GM19035 (cell line): Measurements from ENCODE around the gene NTNG1.
A peak's percentile ranks its signal among the peaks of the same experiment; 100 is the strongest.
"Not testable (repeated sequence)": the region's sequence is repeated elsewhere in the genome, so short reads cannot be mapped to it uniquely, and the experiment has no call there.

Source experiments
- ATAC-seq: cut with Tn5 transposase; IDR thresholded peaks from one replicate; pipeline ENCODE4 v1.9.1; 2021; ENCODE audit not compliant: unreplicated experiment

Gene NTNG1

DNA sequence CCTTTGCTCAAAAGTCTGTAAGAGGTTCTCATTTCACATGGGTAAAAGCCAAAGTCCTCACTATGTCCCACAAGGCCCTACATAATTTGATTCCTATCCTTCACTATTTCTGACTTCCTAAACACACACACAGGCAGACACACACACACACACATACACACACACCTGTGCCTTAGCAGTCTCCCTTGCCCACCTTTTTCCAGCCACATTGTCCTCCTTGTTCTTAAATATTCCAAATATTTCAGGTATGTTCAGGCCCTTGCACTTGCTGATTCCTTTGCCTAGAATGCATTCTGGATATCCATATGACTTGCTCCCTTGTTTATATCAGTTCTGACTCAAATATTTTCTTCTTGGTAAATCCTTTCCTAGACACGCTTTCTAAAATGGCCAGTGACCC lies 54.6 kb downstream of the NTNG1 start:
- ATAC-seq: no peak

DNA sequence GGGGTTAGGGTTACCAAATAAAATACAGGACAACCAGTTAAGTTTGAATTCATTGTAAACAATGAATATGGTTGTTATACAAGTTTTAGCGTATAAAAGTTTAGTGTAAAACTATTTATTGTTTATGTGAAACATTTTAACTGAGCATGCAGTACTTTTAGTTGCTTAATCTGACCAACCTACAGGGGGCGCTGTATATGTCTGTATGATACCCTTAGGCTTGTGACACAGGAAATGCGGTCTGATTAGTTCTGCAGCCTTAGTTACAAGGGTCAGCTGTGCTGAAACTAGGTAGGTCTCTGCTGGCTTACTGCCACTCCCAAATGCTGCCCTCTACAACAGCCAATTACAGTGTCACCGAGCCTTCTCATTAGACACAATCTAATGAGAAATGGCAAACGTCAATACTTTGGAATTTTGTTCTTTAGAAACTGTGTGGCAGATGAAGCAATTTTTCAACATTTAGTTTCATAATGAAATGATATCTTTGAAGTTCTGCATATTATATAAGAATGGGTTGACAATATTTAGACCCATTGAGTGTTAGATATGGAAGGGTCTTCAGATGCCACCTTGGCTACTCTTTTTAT lies 56.2 kb downstream of the NTNG1 start:
- ATAC-seq: peak; percentile 94

DNA sequence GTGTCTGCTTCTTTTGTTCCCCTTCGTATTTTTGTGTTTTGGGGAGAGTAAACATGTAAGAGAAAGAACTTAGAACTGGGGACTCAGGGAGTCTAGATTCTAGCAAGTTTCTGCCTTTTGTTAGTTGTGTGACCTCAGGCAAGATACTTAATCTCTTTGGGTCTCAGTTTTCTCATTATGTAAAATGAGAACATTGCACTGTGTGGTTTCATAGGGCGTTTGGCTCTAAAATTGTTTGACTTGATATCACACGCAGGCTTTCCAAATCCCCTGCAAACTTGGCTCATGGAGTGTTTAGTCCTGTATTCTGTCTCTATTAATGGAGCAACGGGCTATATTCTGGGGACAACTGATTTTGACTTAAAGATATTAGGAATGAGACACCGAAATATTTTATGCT lies 57.7 kb downstream of the NTNG1 start:
- no peak for ATAC-seq

DNA sequence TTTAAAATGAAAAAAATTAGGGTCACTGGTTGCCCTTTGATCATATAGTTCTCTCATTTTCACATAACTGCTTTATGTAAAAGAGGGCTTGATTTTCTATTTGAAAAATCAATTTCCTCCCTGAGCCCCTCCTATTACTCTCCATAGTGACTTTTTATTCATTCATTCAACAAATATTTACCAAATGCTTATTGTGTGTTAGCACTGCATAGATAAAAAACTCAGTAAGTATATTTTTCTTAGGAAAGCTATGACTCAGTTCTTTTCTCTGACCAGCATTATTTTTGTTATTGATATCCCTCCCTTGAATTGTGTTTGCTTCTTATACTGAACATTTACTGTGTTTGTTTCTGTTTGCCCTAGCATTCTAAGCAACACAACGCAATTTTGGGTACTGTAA lies 59.8 kb downstream of the NTNG1 start:
- ATAC-seq: no peak

DNA sequence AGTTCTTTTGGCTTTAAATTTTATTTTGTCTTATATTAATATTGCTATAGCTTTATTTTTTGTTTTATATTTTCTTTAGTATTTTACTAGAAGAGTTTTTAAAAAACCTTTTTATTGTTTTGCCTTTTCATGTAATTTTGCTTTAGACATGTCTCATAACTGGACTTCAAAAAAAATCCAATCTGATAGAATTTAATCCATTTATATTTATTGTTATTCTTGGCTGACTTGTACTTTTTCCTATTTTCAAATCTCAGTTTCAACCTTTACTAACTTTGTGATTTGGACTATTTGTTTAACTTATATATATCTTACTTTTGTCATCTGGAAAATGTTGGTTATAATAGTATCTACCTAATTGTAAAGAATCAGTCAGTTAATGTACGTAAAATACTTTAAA lies 61.2 kb downstream of the NTNG1 start:
- ATAC-seq: no peak

DNA sequence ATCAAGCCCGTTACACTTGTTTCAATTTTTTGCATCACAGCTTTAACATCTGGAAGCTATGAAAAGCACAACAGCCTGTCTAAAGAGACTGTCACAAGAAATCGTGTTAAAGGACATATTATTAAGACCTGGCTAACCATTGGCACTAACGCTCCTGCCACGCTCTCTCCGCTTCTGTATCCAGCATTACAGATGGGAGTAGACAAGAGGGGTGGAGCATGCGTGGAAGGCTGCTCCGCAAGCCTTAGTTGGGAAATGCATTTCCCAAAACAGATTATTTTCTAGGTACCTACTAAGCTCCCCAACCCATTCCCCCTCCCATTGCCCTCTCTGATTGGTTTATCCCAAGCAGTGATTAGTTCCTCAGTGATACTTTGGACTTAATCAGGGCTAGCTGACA lies 72.4 kb downstream of the NTNG1 start:
- ATAC-seq: no peak

DNA sequence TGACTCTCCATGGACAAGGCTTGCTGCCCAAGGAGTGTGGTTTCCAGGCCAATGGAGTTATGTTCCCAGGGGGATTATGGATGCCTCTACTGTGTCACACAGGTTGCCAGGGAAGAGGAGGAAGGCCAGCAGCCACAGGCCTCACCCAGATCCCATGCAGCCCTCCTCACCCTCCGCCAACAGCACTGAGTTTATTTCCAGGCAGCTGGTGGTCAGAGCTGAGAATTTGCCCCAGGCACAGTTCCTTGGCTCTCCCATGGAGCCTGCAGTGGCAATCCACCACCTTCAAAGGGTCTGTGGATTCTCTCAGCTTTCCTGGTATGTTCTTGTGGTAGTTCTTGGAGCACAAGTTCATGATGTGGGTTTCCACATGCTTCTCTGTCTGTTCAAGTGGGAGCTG lies 79.2 kb downstream of the NTNG1 start:
- ATAC-seq: no peak

DNA sequence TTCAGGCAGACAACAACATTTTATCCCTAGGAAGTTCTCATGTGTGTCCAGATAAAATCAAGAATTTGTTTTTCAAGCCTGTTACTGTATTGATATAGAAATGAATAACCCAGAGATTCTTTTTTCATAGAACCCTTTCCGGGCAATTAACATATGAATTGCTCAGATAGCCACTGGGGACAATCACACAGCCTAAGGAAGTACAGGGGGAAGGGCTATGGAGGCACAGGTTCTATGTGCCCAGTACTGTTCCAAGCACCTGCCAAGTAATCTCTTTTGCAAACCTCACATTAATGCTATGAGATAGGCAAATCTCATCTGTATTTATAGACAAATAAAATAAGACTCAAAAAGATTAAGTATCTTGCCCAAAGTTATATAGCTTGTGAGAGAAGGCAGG lies 84.9 kb downstream of the NTNG1 start:
- no peak for ATAC-seq

DNA sequence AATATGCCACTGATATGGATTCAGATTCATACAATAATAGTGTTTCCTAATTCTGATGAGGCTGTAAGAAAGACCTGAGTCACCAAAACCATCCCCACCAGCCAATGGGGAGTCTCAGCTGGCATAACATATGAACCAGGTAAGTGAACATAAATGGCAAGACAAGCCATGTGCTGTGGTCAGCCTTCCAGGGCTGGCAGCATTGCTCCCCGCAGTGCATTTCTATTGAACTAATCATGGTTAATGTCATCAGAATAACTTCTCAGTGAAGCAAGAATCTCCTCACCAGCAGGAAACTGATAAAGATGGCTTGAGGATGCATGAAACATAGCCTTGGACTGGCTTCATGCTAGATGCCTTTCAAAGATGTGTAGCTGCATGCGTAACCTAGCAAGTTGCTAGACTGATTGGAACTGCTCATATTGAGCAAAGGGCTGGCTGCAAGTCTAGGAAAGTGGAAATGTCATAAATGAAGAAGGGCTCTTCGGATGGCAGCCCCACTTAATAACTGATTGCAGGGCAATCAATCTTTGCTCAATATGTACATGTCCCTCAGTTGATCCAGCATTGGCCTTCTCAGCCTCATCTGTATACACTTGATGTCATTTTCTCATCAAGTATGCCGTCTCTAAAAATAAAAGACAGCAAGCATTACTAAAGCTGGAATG lies 88.0 kb downstream of the NTNG1 start:
- ATAC-seq: no peak

DNA sequence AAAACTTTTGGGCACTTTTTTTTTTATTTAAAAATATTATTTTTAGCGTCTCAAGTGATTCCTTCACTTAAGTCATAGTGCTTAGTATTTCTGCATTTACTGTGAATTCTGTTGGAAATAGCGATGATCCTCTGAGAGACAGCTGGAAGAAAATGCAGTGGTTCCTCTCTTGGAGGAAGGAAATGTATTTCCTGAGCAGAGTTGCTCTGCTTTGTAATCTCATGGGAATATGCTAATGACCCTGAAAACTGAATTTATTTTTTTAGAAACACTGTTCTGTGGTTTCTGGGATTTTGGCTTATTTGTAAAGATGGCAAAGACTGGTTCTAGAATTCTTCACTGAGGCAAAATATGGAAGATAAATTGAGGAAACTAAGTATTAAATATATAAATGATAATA lies 88.9 kb downstream of the NTNG1 start:
- ATAC-seq: no peak

DNA sequence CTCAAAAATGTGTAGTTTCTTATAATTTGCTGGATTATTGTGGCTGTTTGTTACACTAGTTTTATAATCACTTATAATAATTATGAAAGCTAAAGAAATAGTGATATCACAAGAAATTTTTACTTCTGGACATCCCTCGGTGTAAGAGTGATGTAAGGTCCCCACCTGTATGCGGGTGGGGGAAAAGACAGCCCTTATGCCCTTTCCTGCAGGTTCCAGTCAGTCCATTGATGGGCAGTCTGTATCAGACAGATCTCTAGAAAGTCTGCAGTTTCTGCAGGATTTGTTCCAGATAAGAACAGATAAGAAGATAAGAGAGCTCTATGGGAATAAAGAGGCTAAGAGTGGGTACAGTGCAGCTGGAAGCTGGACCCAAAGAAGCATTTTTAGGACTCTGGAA lies 89.3 kb downstream of the NTNG1 start:
- no peak for ATAC-seq

DNA sequence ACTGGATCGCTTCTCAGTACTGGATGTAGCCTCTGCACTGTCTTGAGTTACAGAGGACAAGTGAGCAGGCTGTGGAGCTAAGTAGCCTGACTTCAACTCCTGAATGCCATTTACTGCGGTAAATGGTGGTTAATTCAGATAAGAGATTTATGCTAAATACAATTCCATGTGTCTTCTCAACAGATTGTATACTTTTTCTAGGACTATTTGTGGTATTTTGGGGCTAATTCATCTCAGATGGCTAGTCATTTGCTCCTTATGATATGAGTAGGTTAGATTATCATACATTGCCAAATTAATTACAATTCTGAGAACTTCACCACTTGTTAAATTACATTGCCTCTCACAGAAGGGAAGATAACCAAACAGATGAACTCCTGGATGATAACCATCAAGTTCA lies 90.5 kb downstream of the NTNG1 start:
- no peak for ATAC-seq

DNA sequence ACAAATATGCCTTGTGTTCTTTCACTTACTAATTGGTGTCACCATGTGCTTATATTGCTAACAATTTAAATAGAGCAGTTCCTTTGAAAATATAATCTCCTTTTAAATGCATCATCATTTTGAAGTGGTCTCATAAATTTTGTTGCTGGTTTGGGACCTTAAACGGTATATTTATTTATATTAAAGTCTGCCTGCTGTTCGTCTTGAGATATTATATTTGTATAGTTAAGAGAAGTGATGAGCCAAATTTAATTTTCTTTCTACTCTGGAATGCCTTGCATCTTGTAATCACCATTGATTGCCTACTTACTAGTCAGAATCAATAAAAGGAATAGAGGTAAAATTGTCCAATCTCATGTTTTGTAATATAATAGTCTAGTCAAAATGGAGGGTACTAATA lies 91.6 kb downstream of the NTNG1 start:
- ATAC-seq: no peak

DNA sequence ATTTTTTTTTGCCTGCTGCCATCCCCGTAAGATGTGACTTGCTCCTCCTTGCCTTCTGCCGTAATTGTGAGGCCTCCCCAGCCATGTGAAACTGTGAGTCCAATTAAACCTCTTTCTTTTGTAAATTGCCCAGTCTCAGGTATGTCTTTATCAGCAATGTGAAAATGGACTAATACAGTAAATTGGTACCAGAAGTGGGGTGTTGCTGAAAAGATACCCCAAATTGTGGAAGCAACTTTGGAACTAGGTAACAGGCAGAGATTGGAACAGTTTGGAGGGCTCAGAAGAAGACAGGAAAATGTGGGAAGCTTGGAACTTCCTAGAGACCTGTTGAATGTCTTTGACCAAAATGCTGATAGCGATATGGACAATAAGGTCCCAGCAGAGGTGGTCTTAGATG lies 95.9 kb downstream of the NTNG1 start:
- not testable (repeated sequence) for ATAC-seq

DNA sequence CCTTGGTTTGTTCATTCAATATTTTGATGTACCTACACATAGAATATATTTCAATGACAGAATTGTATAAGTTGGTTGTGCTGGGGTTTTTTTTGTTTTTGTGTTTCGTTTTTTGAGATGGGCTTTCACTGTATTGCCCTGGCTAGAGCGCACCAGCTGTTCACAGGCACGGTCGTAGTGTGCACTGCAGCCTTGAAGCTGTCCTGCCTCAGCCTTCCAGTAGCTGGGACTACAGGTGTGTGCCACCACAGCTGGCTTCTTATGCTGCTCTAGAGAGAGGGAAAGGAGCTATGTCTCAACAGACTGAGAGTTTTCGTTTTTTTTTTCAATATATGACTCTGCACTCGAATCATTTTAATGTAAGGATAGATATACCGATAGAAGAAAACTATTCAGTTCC lies 102.6 kb downstream of the NTNG1 start:
- ATAC-seq: no peak

DNA sequence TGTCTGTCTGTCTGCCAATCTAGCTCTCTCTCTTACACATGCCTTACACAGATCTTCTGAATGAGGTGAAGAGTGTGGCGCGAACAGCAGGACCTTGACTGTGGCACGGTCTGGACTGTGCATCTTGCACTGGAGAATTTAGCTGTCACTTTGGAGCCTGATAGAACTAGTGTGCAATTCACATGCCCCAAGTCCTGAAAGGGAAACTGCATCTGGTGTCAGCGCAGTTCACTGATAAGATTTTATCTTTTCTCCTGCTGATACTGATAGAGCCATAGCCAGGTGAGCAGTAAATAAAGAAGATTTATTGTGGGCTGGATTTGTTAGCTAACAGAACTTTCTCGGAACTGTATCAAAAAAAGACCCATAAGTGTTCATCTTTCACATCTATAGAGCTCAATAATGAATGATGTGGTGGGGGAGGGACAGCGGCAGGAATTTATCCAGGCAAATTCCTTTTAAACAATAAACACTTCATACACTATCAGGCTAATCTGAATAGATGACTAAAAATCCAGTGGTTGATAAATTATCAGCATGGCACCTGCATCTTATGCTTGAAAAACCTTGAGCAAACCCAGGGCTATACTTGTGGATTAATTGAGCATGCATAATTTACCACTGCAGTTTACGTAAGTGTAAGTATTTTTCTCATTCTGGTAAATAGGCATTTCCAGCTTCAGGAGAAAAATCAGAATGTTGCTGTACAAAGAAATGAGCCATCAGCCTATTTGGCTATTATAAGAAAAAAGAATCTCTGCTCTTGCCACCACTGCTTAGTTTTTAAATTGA lies 104.1 kb downstream of the NTNG1 start:
- ATAC-seq: no peak

DNA sequence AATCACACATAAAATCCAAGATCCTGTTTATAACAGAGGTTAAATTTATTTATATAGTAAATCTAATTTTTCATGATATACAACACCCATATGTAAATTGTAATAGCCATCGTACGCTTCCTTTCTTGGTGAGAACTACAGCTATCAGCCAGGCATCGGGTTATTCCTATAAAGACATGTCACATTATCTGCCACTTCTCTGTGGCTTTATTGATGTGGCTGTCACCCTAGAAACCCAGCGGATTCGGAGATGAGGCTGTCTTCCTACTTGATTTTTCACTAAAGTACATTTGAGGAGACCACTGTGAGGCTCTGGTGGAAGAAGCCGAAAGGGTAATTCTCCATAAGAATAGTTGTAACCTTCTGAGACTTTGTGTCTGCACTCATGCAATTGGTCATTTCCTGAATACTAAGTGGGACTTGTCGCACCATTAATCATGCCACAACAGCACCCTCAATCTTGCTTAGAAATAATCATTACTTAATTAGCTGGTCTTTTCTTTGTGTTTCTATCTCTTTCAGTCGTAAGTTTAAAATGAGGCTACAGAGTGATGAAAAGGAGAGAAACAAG lies 106.0 kb downstream of the NTNG1 start:
- ATAC-seq: no peak

DNA sequence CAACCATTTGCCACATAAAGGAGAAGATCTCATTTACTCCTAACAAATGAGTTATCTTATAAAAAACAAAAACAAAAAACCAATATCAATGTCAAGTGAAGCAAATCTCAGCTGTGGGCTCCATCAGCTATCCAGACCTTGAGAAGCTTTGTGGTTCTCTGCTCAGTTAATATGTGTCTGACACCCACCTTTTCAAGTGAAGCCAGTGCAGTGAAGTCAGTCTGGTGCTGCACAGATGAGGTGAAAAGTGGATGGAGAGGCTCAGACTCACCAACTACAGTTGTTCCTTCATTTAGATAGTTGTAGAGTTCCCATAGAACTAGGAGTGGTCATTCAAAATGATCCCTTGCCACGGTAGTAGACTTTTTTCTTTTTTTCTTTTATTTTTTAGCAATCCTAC lies 106.8 kb downstream of the NTNG1 start:
- ATAC-seq: no peak

DNA sequence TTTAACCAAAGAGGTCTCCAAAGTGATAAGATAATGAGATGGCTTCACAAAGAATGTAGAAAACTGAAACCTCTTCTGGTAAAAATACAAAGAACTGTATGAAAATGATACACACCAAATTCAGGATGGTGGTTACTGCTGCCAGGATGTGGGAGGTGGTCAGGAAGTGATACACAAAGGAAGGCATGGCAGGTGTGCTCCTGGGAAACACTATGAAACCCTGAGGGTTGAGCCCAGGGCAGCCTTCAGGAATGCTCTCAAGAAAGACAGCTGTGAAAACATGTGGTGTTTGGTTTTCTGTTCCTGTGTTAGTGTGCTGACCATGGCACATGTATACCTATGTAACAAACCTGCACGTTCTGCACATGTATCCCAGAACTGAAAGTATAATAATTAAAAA lies 109.3 kb downstream of the NTNG1 start:
- no peak for ATAC-seq

DNA sequence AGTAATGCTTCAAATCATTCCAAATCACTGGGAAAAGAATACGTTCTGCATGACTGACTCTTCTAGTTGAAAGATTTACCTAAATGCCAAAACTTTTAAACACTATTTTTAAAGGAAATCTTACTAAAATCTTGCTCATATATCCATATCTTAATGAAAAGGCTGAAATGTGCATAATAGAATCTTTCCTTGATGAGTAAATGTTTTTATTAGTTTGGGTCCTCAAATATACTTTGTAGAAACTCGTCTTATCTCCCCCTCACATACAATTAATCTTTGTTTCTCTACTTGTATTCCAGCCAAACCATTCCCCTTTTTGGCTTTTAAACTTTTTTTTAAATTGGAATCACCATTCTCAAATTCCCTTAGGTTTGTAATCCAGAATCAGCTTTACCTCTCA lies 110.2 kb downstream of the NTNG1 start:
- no peak for ATAC-seq

DNA sequence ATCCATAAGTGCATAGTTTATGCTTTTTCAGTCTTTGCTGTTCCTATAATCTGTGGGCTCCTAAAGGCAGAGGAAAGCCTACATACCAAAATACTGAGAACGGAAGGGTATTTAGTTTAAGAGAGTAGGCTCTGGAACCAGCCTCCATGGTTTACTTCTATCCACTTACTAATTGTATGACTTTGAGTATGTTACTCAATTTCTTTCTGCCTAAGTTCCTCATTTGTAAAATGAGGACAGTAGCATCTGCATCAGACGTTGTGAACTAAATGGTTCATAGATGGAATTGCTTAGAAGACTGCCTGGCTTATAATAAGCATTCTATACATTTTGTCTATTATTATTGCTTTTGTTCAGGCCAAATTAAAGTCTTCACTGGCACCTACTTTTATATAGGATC lies 111.0 kb downstream of the NTNG1 start:
- ATAC-seq: no peak

DNA sequence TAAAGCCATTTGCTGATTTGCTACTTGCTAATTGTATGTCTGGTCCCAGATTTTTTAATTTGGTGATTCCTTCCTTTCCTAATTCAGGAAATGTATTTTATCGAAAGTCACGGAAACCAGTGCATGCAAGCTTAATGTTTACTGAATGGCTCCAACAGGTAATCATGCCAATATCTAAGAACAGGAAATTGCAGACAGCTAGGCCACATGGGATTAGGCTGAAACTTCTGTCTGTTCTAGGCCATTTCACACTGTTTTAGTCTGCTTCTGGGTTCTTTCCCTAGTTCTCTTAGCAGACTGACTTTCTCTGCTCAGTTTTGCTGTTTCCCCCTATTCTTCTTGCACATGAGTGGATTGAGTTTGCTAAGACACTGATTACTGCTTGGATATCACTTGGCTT lies 111.4 kb downstream of the NTNG1 start:
- ATAC-seq: no peak
